Measurements from ENCODE around the gene KCNK4. TPM values are rescaled to one million over a fixed set of nuclear protein-coding genes. Genes with fewer than 3 reads are reported as not detected.

KCNK4 gene
- total RNA-seq, 1 experiment from 2014 or later = 0.28 TPM

GRCh38 chr11:64269540-64270220, 21.4 kb upstream of the KCNK4 start:
- Histone ChIP-seq H4K5ac (ENCODE audit: insufficient read length, low read depth, low read length) (no peak overlapping the region), H2BK5ac (ENCODE audit: insufficient read length, low read length) (no peak overlapping the region), H2BK12ac (ENCODE audit: insufficient read length, low read depth, low read length) (no peak overlapping the region), H3K9me3 (ENCODE audit: control insufficient read depth, low read depth, low read length) (no peaks in the 10 kb centered on the region), H2BK15ac (ENCODE audit: low read depth, low read length) (no peak overlapping the region), H2AK5ac (ENCODE audit: insufficient read length, low read length) (no peak overlapping the region), H3K79me1 (ENCODE audit: insufficient read depth, low read depth, low read length, poor library complexity, severe bottlenecking) (no peaks in the 10 kb centered on the region), H3K18ac (ENCODE audit: insufficient read length, low read depth, low read length) (peak overlapping the region; percentile 68), H3K79me2 (ENCODE audit: insufficient read depth, low read length) (no peaks in the 10 kb centered on the region), H2BK20ac (ENCODE audit: low read depth, low read length, poor library complexity, severe bottlenecking) (no peak overlapping the region), H4K91ac (ENCODE audit: insufficient read length, low read depth, low read length) (no peak overlapping the region), H3K23me2 (ENCODE audit: insufficient read length, low read depth, low read length, poor library complexity, severe bottlenecking) (peaks cover 15% of the 10 kb centered on the region), H3K27me3 (ENCODE audit: insufficient read depth, low read length) (no peaks in the 10 kb centered on the region), H3K27ac (ENCODE audit: insufficient read length, low read depth, low read length) (peak overlapping the region; percentile 33), H3K4me2 (ENCODE audit: insufficient read depth, insufficient read length, low read length) (peak overlapping the region; percentile 59), H2BK120ac (ENCODE audit: low read depth, low read length, poor library complexity, severe bottlenecking) (peak overlapping the region; percentile 24), H2AFZ (ENCODE audit: low read length) (no peak overlapping the region), H3K56ac (ENCODE audit: insufficient read length, low read depth, low read length) (no peak overlapping the region), H3K4ac (ENCODE audit: low read depth, low read length) (no peak overlapping the region; the same call in 1 of the 2 replicates), H3K14ac (ENCODE audit: insufficient read depth, low read length) (peak overlapping the region; percentile 32), H3K23ac (ENCODE audit: insufficient read length, low read depth, low read length) (no peak overlapping the region), H3K4me1 (ENCODE audit: insufficient read depth, low read length) (no peaks in the 10 kb centered on the region), H4K8ac (replicated peaks; ENCODE audit: insufficient read length, low read depth, low read length) (no peak overlapping the region), H3T11ph (ENCODE audit: low read length) (no peak overlapping the region), H4K20me1 (ENCODE audit: control insufficient read depth, insufficient read depth, insufficient read length) (peaks cover 2% of the 10 kb centered on the region), H3K9ac (ENCODE audit: extremely low read depth, insufficient read length, low read length) (peak overlapping the region; percentile 68)
- H3K4me3 Mint-ChIP-seq = peak overlapping the region; percentile 97 to 99
- H3K4me1 Mint-ChIP-seq = peaks cover 21 to 26% of the 10 kb centered on the region in 2 experiments
- no peaks in the 10 kb centered on the region; the same call in none of the 2 replicates for H3K27me3 Mint-ChIP-seq (ENCODE audit: low read depth)
- H3K9me3 Mint-ChIP-seq = no peaks in the 10 kb centered on the region
- peak; percentile 18; the same call in 1 of the 3 replicates for TF ChIP-seq CTCF (conservative IDR thresholded peaks at IDR 0.05)
- peaks cover 11 to 31% (median 23%) of the 10 kb centered on the region in 3 experiments; a peak in 6 of 7 replicates for H3K36me3 Mint-ChIP-seq (ENCODE audit: insufficient read depth in 1 of 3, low read depth in 3 of 3)
- no CpG with 5 or more reads among the region's 58 CpGs for whole genome bisulfite sequencing (ENCODE audit: extremely low coverage, insufficient read length, low lambda C conversion rate)
- peak overlapping the region; percentile 99 to 100 (median 100) for H3K27ac Mint-ChIP-seq
- DNase-seq = peak; percentile 99

Data from H9 (cell line).